ENCODE data around the gene HAO2. TPM values are rescaled to one million over a fixed set of nuclear protein-coding genes. Genes with fewer than 3 reads are reported as not detected.

The HAO2 gene
- total RNA-seq, 1 donor from 2014 or later: not detected

- TF ChIP-seq CTCF (IDR thresholded peaks at IDR 0.05): no peak
- Histone ChIP-seq H3K9me3 (no peaks in the 10 kb centered on the region), H3K36me3 (no peaks in the 10 kb centered on the region), H3K27me3 (ENCODE audit: low read depth) (peaks cover 6% of the 10 kb centered on the region), H3K4me3 (no peak overlapping the region), H3K4me1 (peaks cover 14% of the 10 kb centered on the region), H3K27ac (no peak overlapping the region)
- ATAC-seq (no peak), DNase-seq (no peak)
- intact Hi-C loops (cut with DNase I): no loop called here
Measured at GRCh38 chr1:119326251-119326650, 42.3 kb upstream of the HAO2 start.

GRCh38 chr1:119327094-119327449 is 41.5 kb upstream of the HAO2 start:
- Histone ChIP-seq H3K36me3 (no peaks in the 10 kb centered on the region), H3K27me3 (ENCODE audit: low read depth) (peaks cover 6% of the 10 kb centered on the region), H3K4me1 (peaks cover 14% of the 10 kb centered on the region), H3K9me3 (no peaks in the 10 kb centered on the region), H3K27ac (no peak overlapping the region), H3K4me3 (peak overlapping the region; percentile 46)
- intact Hi-C loops (cut with DNase I): no loop called here
- ATAC-seq (peak in 1 of 2 donors; percentile 31), DNase-seq (no peak)
- TF ChIP-seq CTCF (IDR thresholded peaks at IDR 0.05): no peak

- Histone ChIP-seq H3K27ac (no peak overlapping the region), H3K27me3 (ENCODE audit: low read depth) (peaks cover 6% of the 10 kb centered on the region), H3K4me1 (peaks cover 14% of the 10 kb centered on the region), H3K4me3 (peak overlapping the region; percentile 46), H3K36me3 (no peaks in the 10 kb centered on the region), H3K9me3 (no peaks in the 10 kb centered on the region)
- intact Hi-C loops (cut with DNase I): no loop called here
- TF ChIP-seq CTCF (IDR thresholded peaks at IDR 0.05): peak; percentile 20
- peak; percentile 46 for DNase-seq
- peak; percentile 27 to 46 for ATAC-seq
Measured at GRCh38 chr1:119327450-119328155, 41.0 kb upstream of the HAO2 start.

- Histone ChIP-seq H3K9me3 (no peaks in the 10 kb centered on the region), H3K27ac (no peak overlapping the region), H3K27me3 (ENCODE audit: low read depth) (peaks cover 6% of the 10 kb centered on the region), H3K36me3 (no peaks in the 10 kb centered on the region), H3K4me1 (peaks cover 14% of the 10 kb centered on the region), H3K4me3 (no peak overlapping the region)
- ATAC-seq (no peak), DNase-seq (no peak)
- TF ChIP-seq CTCF (IDR thresholded peaks at IDR 0.05): no peak
- intact Hi-C loops (cut with DNase I): no loop called here
Measured at GRCh38 chr1:119329541-119330461, 38.8 kb upstream of the HAO2 start.

- no peaks in the 10 kb centered on the region for H3K9me3 ChIP-seq
- no peak for TF ChIP-seq CTCF (IDR thresholded peaks at IDR 0.05)
- H3K4me1 ChIP-seq: peaks cover 14% of the 10 kb centered on the region
- intact Hi-C loops (cut with DNase I): no loop called here
- no peak for ATAC-seq
- no peak overlapping the region for H3K27ac ChIP-seq
- peaks cover 6% of the 10 kb centered on the region for H3K27me3 ChIP-seq (ENCODE audit: low read depth)
- DNase-seq: no peak
- H3K36me3 ChIP-seq: no peaks in the 10 kb centered on the region
- no peak overlapping the region for H3K4me3 ChIP-seq
Measured at GRCh38 chr1:119330466-119331189, 38.0 kb upstream of the HAO2 start.
